HepG2 (cell line): ENCODE measurements around the gene TBC1D22A. TPM values are rescaled to one million over a fixed set of nuclear protein-coding genes. Genes with fewer than 3 reads are reported as not detected.

Experiments
- AKAP8 ChIP-seq: sonication (generic); formaldehyde crosslinking; IDR thresholded peaks from 2 replicates; pipeline ENCODE4 v1.5.1; 2020; ENCODE audit warnings: mild to moderate bottlenecking, missing genetic modification reagents
- CBX5 ChIP-seq: sonication (generic); formaldehyde crosslinking; IDR thresholded peaks from 2 replicates; pipeline ENCODE4 v1.4.0; 2020; ENCODE audit warnings: missing genetic modification reagents, borderline replicate concordance
- FOXJ3 ChIP-seq: sonication (generic); formaldehyde crosslinking; IDR thresholded peaks from 2 replicates; pipeline ENCODE4 v1.4.0; 2020; ENCODE audit warnings: missing genetic modification reagents, mild to moderate bottlenecking, borderline replicate concordance
- MYNN ChIP-seq: sonication (generic); formaldehyde crosslinking; IDR thresholded peaks from 2 replicates; pipeline ENCODE4 v1.4.0; 2020; ENCODE audit warnings: mild to moderate bottlenecking, low read depth, missing genetic modification reagents
- PHF21A ChIP-seq: sonication (generic); formaldehyde crosslinking; IDR thresholded peaks from 2 replicates; pipeline ENCODE4 v1.5.0; 2020; ENCODE audit warnings: mild to moderate bottlenecking, missing genetic modification reagents
- RBFOX2 ChIP-seq: fragments of 200-400 bp; formaldehyde crosslinking; IDR thresholded peaks from 2 replicates; pipeline ENCODE4 v1.6.1; 2017; ENCODE audit warnings: low read depth, mild to moderate bottlenecking, low read length
- SMYD3 ChIP-seq: sonication (generic); formaldehyde crosslinking; IDR thresholded peaks from 2 replicates; pipeline ENCODE4 v1.8.1; 2023; ENCODE audit warnings: mild to moderate bottlenecking, missing genetic modification reagents
- SRSF1 ChIP-seq: fragments of 200-400 bp; formaldehyde crosslinking; optimal IDR thresholded peaks from 2 replicates; pipeline ENCODE3; 2017; ENCODE audit warnings: mild to moderate bottlenecking, low read depth, low read length, moderate library complexity
- ZEB1 ChIP-seq: IDR thresholded peaks from 2 replicates; pipeline ENCODE4 v1.6.1; 2012; ENCODE audit warnings: mild to moderate bottlenecking, low read depth, inconsistent platforms; ENCODE audit not compliant: insufficient replicate concordance
- ZNF256 ChIP-seq: sonication (generic); formaldehyde crosslinking; conservative IDR thresholded peaks from 2 replicates; pipeline ENCODE4 v1.4.0; 2020; ENCODE audit warnings: missing genetic modification reagents
- ZNF496 ChIP-seq: sonication (generic); formaldehyde crosslinking; IDR thresholded peaks from 2 replicates; pipeline ENCODE4 v1.8.1; 2023; ENCODE audit warnings: mild to moderate bottlenecking, moderate library complexity, missing genetic modification reagents; ENCODE audit not compliant: insufficient replicate concordance
- ZNF644 ChIP-seq: IDR thresholded peaks from 2 replicates; pipeline ENCODE4 v1.6.1; 2016; ENCODE audit warnings: low read depth
- polyA plus RNA-seq, 8 experiments: library from polyadenylated mRNA; depleted of rRNA in 3 of 8; stranded (reverse) in 7 of 8; unstranded in 1 of 8; fragments of >200 nt; fragmentation: Illumina TruSeq in 4 of 8; extraction: Trizol in 4 of 8; gene quantifications; 2 replicates each; pipeline versions ENCODE4 v1.2.1 to v1.2.3, GENCODE V29; 2011 to 2016; ENCODE audit warnings: low read depth in 4 of 8, missing spikeins in 1 of 8, mixed read lengths in 1 of 8; ENCODE audit not compliant: insufficient read depth in 1 of 8
- total RNA-seq, 5 experiments: library from RNA; depleted of rRNA; stranded (reverse); fragments of >200 nt; fragmentation: Illumina TruSeq; extraction: Trizol; gene quantifications; 2 replicates each; pipeline ENCODE4 v1.2.3, GENCODE V29; 2016; ENCODE audit warnings: low read depth in 1 of 5
- TF ChIP-seq, protein P1 (sequence below): sonication (generic); formaldehyde crosslinking; IDR thresholded peaks from 2 replicates; pipeline ENCODE4 v1.5.1; 2020; ENCODE audit warnings: mild to moderate bottlenecking, moderate library complexity, missing genetic modification reagents
- TF ChIP-seq, protein P2 (sequence below): sonication (generic); formaldehyde crosslinking; IDR thresholded peaks from 2 replicates; pipeline ENCODE4 v1.5.1; 2020; ENCODE audit warnings: mild to moderate bottlenecking, missing genetic modification reagents, borderline replicate concordance
- TF ChIP-seq, protein P3 (sequence below): sonication (generic); formaldehyde crosslinking; IDR thresholded peaks from 2 replicates; pipeline ENCODE4 v1.8.1; 2023; ENCODE audit warnings: mild to moderate bottlenecking, moderate library complexity, missing genetic modification reagents
- TF ChIP-seq, protein P4 (sequence below): sonication (generic); formaldehyde crosslinking; IDR thresholded peaks from 2 replicates; pipeline ENCODE4 v1.4.0; 2020; ENCODE audit warnings: missing genetic modification reagents
- TF ChIP-seq, protein P5 (sequence below): sonication (generic); formaldehyde crosslinking; IDR thresholded peaks from 2 replicates; pipeline ENCODE4 v1.5.1; 2020; ENCODE audit warnings: mild to moderate bottlenecking, missing genetic modification reagents, moderate library complexity

TBC1D22A gene
- total and polyA plus RNA-seq, 2 of the 13 experiments (the other 11 are each of a cell fraction or from before 2014, with no cell fraction given), result 17.3 to 18.0 TPM

DNA sequence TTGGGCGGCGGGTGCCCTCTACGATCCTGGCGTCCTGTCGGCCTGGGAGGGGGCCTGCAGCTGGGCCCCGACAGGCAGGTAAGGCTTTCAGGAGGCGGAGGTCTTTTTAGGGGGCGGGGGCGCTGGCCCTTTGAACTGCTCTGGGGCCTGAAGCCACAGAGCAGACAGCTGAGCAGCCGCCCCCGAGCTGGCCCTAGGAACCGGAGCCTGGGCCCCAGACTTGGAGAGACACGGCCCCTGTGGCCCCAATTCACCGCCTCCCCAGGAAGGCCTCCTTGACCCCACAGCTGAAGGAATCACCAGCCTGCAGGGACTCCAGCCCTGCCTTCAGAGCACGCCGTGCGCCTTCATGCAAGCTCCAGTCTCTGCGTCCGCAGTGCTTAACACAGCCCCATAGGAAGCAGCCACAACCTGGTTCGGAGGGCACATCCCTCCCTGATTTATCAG lies 23.8 kb upstream of the TBC1D22A start (continued):
- TF ChIP-seq RBFOX2, result 0 out of 2 replicates have a peak, but pooled peaks have one; percentile 10
- no peak for TF ChIP-seq AKAP8
- TF ChIP-seq ZNF644, result no peak
- no peak for TF ChIP-seq ZNF496
- no peak for TF ChIP-seq ZNF256
- TF ChIP-seq, protein P1, sequence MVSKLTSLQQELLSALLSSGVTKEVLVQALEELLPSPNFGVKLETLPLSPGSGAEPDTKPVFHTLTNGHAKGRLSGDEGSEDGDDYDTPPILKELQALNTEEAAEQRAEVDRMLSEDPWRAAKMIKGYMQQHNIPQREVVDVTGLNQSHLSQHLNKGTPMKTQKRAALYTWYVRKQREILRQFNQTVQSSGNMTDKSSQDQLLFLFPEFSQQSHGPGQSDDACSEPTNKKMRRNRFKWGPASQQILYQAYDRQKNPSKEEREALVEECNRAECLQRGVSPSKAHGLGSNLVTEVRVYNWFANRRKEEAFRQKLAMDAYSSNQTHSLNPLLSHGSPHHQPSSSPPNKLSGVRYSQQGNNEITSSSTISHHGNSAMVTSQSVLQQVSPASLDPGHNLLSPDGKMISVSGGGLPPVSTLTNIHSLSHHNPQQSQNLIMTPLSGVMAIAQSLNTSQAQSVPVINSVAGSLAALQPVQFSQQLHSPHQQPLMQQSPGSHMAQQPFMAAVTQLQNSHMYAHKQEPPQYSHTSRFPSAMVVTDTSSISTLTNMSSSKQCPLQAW, result peak; percentile 3; the same call in 1 of the 2 replicates
- no peak for TF ChIP-seq ZEB1
- peak; percentile 39; the same call in 1 of the 2 replicates for TF ChIP-seq PHF21A
- TF ChIP-seq CBX5 (CRISPR knock-in tag), result no peak
- TF ChIP-seq SRSF1, result peak; percentile 61
- no peak for TF ChIP-seq SMYD3 (CRISPR knock-in tag)
- TF ChIP-seq, protein P2, sequence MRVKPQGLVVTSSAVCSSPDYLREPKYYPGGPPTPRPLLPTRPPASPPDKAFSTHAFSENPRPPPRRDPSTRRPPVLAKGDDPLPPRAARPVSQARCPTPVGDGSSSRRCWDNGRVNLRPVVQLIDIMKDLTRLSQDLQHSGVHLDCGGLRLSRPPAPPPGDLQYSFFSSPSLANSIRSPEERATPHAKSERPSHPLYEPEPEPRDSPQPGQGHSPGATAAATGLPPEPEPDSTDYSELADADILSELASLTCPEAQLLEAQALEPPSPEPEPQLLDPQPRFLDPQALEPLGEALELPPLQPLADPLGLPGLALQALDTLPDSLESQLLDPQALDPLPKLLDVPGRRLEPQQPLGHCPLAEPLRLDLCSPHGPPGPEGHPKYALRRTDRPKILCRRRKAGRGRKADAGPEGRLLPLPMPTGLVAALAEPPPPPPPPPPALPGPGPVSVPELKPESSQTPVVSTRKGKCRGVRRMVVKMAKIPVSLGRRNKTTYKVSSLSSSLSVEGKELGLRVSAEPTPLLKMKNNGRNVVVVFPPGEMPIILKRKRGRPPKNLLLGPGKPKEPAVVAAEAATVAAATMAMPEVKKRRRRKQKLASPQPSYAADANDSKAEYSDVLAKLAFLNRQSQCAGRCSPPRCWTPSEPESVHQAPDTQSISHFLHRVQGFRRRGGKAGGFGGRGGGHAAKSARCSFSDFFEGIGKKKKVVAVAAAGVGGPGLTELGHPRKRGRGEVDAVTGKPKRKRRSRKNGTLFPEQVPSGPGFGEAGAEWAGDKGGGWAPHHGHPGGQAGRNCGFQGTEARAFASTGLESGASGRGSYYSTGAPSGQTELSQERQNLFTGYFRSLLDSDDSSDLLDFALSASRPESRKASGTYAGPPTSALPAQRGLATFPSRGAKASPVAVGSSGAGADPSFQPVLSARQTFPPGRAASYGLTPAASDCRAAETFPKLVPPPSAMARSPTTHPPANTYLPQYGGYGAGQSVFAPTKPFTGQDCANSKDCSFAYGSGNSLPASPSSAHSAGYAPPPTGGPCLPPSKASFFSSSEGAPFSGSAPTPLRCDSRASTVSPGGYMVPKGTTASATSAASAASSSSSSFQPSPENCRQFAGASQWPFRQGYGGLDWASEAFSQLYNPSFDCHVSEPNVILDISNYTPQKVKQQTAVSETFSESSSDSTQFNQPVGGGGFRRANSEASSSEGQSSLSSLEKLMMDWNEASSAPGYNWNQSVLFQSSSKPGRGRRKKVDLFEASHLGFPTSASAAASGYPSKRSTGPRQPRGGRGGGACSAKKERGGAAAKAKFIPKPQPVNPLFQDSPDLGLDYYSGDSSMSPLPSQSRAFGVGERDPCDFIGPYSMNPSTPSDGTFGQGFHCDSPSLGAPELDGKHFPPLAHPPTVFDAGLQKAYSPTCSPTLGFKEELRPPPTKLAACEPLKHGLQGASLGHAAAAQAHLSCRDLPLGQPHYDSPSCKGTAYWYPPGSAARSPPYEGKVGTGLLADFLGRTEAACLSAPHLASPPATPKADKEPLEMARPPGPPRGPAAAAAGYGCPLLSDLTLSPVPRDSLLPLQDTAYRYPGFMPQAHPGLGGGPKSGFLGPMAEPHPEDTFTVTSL (CRISPR knock-in tag), result no peak
- TF ChIP-seq, protein P3, sequence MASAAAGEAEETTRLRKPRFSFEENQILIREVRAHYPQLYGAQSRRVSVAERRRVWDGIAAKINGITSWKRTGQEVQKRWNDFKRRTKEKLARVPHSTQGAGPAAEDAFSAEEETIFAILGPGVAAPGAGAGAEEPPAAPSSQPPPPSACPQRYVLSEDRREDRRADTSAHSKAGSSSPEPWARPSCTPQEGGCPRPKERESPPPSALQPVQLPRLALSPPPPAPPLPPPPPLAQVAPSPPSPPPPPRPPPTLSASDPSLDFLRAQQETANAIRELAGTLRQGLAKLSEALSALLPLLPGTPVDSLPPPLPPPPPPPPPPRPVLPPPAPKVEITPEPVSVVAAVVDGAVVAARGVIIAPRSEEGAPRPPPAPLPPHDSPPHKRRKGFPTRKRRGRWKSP (CRISPR knock-in tag), result no peak
- no peak for TF ChIP-seq FOXJ3 (CRISPR knock-in tag)
- TF ChIP-seq, protein P4, sequence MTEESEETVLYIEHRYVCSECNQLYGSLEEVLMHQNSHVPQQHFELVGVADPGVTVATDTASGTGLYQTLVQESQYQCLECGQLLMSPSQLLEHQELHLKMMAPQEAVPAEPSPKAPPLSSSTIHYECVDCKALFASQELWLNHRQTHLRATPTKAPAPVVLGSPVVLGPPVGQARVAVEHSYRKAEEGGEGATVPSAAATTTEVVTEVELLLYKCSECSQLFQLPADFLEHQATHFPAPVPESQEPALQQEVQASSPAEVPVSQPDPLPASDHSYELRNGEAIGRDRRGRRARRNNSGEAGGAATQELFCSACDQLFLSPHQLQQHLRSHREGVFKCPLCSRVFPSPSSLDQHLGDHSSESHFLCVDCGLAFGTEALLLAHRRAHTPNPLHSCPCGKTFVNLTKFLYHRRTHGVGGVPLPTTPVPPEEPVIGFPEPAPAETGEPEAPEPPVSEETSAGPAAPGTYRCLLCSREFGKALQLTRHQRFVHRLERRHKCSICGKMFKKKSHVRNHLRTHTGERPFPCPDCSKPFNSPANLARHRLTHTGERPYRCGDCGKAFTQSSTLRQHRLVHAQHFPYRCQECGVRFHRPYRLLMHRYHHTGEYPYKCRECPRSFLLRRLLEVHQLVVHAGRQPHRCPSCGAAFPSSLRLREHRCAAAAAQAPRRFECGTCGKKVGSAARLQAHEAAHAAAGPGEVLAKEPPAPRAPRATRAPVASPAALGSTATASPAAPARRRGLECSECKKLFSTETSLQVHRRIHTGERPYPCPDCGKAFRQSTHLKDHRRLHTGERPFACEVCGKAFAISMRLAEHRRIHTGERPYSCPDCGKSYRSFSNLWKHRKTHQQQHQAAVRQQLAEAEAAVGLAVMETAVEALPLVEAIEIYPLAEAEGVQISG (CRISPR knock-in tag), result no peak; the same call in 1 of the 2 replicates
- TF ChIP-seq, protein P5, sequence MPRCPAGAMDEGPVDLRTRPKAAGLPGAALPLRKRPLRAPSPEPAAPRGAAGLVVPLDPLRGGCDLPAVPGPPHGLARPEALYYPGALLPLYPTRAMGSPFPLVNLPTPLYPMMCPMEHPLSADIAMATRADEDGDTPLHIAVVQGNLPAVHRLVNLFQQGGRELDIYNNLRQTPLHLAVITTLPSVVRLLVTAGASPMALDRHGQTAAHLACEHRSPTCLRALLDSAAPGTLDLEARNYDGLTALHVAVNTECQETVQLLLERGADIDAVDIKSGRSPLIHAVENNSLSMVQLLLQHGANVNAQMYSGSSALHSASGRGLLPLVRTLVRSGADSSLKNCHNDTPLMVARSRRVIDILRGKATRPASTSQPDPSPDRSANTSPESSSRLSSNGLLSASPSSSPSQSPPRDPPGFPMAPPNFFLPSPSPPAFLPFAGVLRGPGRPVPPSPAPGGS, result peak; percentile 12; the same call in 1 of the 2 replicates
- TF ChIP-seq MYNN (CRISPR knock-in tag), result no peak
